ENCODE results near the gene COL8A1. TPM values are rescaled to one million over a fixed set of nuclear protein-coding genes. Genes with fewer than 3 reads are reported as not detected.

Gene COL8A1
- total RNA-seq, 2 experiments from 2014 or later, result not detected

DNA sequence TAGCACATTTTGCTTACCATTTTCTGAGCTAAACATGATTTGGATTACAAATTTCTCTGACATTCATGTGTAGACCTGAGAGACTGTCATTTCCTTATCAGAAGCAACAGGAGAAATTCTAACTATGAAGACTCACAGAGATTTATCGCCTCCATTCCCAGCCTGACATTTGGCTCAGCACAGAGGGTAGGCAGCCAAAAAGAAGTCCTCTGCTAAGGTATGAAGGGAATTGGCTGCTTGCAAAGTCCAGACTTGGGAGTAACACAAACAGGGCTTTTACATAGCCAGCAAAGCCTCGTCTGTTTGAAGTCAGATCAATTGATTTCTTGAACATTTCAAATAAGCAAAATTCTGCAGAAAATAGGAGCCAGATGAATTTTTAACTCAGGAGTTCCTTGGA is 122.2 kb downstream of the COL8A1 start:
- CTCF ChIA-PET, result no interaction called here

DNA sequence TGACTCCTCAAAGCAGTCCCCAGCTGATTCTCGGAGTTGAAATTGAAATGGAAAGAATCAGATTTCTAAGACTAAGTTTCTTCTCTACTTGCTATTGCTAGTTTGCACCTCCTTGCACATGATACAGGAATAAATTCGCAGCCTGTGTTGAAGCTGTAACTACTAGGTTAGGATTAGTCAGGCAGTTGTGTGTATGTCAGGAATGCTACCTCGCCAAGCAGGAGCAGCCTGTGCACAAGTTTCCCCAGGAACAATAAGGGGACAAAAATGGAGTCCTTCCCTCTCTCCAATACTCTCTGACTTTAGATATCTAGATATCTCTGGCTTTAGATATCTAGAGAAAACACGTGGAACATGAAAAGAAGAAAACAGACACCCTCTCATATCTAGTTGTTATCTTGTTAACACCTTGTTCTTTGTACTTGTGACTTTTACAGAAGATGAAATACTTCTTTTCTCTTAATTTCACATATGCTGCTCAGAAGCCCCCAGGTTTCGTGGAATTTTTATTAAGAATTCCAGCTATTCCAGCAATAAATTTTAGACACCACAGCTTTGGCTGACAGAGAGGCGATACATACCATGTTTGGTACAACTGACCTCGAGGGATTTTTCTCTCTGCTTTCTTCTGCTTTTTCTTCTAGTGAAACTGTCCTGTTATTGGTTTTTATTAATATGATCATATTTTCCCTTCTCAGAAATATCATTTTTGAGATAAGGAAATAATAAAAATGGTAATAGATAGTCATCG is 123.2 kb downstream of the COL8A1 start:
- CTCF ChIA-PET, result no interaction called here
- Mint-ChIP-seq H3K4me3 (no peak overlapping the region), H3K9me3 (no peaks in the 10 kb centered on the region), H3K4me1 (ENCODE audit: low read depth) (no peaks in the 10 kb centered on the region), H3K27ac (no peak overlapping the region), H3K27me3 (peaks cover 13% of the 10 kb centered on the region), H3K36me3 (ENCODE audit: low read depth) (no peaks in the 10 kb centered on the region)
- POLR2A ChIA-PET, result no interaction called here
- intact Hi-C loops (cut with DNase I, micrococcal nuclease), result no loop called here
- Histone ChIP-seq H3K36me3 (ENCODE audit: insufficient read depth, low read length) (no peaks in the 10 kb centered on the region), H3K4me1 (ENCODE audit: insufficient read depth, low read length) (no peaks in the 10 kb centered on the region), H3K9me3 (ENCODE audit: control insufficient read depth in 1 of 2, insufficient read depth in 1 of 2, low read length in 2 of 2) (no peaks in the 10 kb centered on the region), H3K27ac (ENCODE audit: low read depth in 1 of 2, low read length in 2 of 2) (no peak overlapping the region), H3K4me3 (ENCODE audit: low read length) (no peak overlapping the region), H3K27me3 (ENCODE audit: control insufficient read depth in 1 of 2, insufficient read depth in 2 of 2, low read length in 2 of 2) (peaks cover 0 to 5% of the 10 kb centered on the region in 2 experiments)
- ATAC-seq (ENCODE audit: poor library complexity) (no peak), DNase-seq (no peak)
- TF ChIP-seq, protein P1, sequence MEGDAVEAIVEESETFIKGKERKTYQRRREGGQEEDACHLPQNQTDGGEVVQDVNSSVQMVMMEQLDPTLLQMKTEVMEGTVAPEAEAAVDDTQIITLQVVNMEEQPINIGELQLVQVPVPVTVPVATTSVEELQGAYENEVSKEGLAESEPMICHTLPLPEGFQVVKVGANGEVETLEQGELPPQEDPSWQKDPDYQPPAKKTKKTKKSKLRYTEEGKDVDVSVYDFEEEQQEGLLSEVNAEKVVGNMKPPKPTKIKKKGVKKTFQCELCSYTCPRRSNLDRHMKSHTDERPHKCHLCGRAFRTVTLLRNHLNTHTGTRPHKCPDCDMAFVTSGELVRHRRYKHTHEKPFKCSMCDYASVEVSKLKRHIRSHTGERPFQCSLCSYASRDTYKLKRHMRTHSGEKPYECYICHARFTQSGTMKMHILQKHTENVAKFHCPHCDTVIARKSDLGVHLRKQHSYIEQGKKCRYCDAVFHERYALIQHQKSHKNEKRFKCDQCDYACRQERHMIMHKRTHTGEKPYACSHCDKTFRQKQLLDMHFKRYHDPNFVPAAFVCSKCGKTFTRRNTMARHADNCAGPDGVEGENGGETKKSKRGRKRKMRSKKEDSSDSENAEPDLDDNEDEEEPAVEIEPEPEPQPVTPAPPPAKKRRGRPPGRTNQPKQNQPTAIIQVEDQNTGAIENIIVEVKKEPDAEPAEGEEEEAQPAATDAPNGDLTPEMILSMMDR (IDR thresholded peaks at IDR 0.05), result no peak

More for the DNA sequence above, 122.2 kb downstream of the COL8A1 start:
- Histone ChIP-seq H3K9me3 (ENCODE audit: control insufficient read depth in 1 of 2, insufficient read depth in 1 of 2, low read length in 2 of 2) (no peaks in the 10 kb centered on the region), H3K27ac (ENCODE audit: low read depth in 1 of 2, low read length in 2 of 2) (no peak overlapping the region), H3K4me1 (ENCODE audit: insufficient read depth, low read length) (no peaks in the 10 kb centered on the region), H3K4me3 (ENCODE audit: low read length) (no peak overlapping the region), H3K27me3 (ENCODE audit: control insufficient read depth in 1 of 2, insufficient read depth in 2 of 2, low read length in 2 of 2) (peaks cover 0 to 5% of the 10 kb centered on the region in 2 experiments), H3K36me3 (ENCODE audit: insufficient read depth, low read length) (no peaks in the 10 kb centered on the region)
- TF ChIP-seq, protein P1 (IDR thresholded peaks at IDR 0.05), result no peak
- Mint-ChIP-seq H3K27ac (no peak overlapping the region), H3K27me3 (peaks cover 21% of the 10 kb centered on the region), H3K4me3 (no peak overlapping the region), H3K36me3 (ENCODE audit: low read depth) (no peaks in the 10 kb centered on the region), H3K9me3 (no peaks in the 10 kb centered on the region), H3K4me1 (ENCODE audit: low read depth) (no peaks in the 10 kb centered on the region)
- POLR2A ChIA-PET, result no interaction called here
- DNase-seq, result no peak
- ATAC-seq (ENCODE audit: poor library complexity), result no peak
- intact Hi-C loops (cut with DNase I, micrococcal nuclease), result no loop called here

DNA sequence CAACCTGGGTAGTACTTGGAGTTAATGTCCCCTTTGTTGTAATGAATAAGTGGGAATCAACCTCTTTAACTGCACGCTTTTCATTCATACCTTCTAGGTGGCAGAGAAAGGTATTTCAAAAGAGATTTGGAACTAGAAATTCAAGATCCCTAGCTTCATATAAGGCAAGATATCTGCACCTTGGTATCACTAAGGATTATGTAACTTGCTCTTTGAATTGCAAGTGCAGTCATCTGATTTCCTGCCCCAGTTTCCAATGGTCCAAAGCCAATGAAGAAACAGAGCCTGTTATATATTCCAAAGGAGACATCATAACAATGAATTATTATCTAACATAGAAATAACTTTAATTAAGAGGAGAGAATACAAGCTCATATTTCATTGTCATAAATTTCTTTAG is 124.5 kb downstream of the COL8A1 start:
- peaks cover 13% of the 10 kb centered on the region for H3K27me3 Mint-ChIP-seq
- H3K36me3 ChIP-seq (ENCODE audit: insufficient read depth, low read length), result no peaks in the 10 kb centered on the region
- ATAC-seq (ENCODE audit: poor library complexity) (no peak), DNase-seq (no peak)
- no peaks in the 10 kb centered on the region for H3K9me3 Mint-ChIP-seq
- TF ChIP-seq, protein P1 (IDR thresholded peaks at IDR 0.05), result no peak
- peaks cover 0 to 5% of the 10 kb centered on the region in 2 experiments for H3K27me3 ChIP-seq (ENCODE audit: control insufficient read depth in 1 of 2, insufficient read depth in 2 of 2, low read length in 2 of 2)
- H3K4me1 ChIP-seq (ENCODE audit: insufficient read depth, low read length), result no peaks in the 10 kb centered on the region
- no peaks in the 10 kb centered on the region for H3K4me1 Mint-ChIP-seq (ENCODE audit: low read depth)
- intact Hi-C loops (cut with DNase I, micrococcal nuclease), result no loop called here
- no peak overlapping the region for H3K4me3 ChIP-seq (ENCODE audit: low read length)
- no peaks in the 10 kb centered on the region for H3K9me3 ChIP-seq (ENCODE audit: control insufficient read depth in 1 of 2, insufficient read depth in 1 of 2, low read length in 2 of 2)
- H3K36me3 Mint-ChIP-seq (ENCODE audit: low read depth), result no peaks in the 10 kb centered on the region
- ChIA-PET CTCF (no interaction called here), POLR2A (no interaction called here)
- no peak overlapping the region for H3K27ac Mint-ChIP-seq
- no peak overlapping the region for H3K27ac ChIP-seq (ENCODE audit: low read depth in 1 of 2, low read length in 2 of 2)
- no peak overlapping the region for H3K4me3 Mint-ChIP-seq

Data from CD4-positive, alpha-beta T cell (primary cell).